GM12878 (cell line): ENCODE measurements around the gene CNTNAP2. TPM values are rescaled to one million over a fixed set of nuclear protein-coding genes. Genes with fewer than 3 reads are reported as not detected.

Experiments used
- ATAC-seq: fragments of 200-7000 bp; cut with Tn5 transposase; 3 replicates; pipeline ENCODE4 v1.9.1; 2020; ENCODE audit warnings: mild to moderate bottlenecking, moderate library complexity
- BruUV-seq: library from RNA; stranded (reverse); fragments of 400-500 nt; replicated peaks from 2 replicates; lab custom pipeline; 2021; lab: Mats Ljungman, UMichigan
- CTCF ChIA-PET: fragments of 300-600 bp; sonication (Branson Sonifier 250); formaldehyde crosslinking; extraction: SDS; loops from one replicate; lab custom pipeline; 2021; ENCODE audit warnings: inconsistent platforms; lab: Yijun Ruan, JAX
- POLR2A ChIA-PET: fragments of 350-600 bp; formaldehyde crosslinking; extraction: SDS; loops from one replicate; lab custom pipeline; 2021; ENCODE audit warnings: inconsistent platforms; lab: Charles Lee
- RAD21 ChIA-PET: fragments of 300-600 bp; sonication (Branson Sonifier 250); formaldehyde crosslinking; loops from one replicate; lab custom pipeline; 2023; ENCODE audit warnings: antibody characterized with exemption; ENCODE audit not compliant: unreplicated experiment; lab: Charles Lee
- SMC1A ChIA-PET: fragments of 300-600 bp; sonication (Branson Sonifier 250); formaldehyde crosslinking; loops from one replicate; lab custom pipeline; 2023; ENCODE audit not compliant: unreplicated experiment, uncharacterized antibody; lab: Charles Lee
- DNase-seq: peaks from one replicate; pipeline ENCODE4 v3.0.0-alpha.2; 2011; ENCODE audit warnings: low read depth, low spot score
- FAIRE-seq: peaks from 3 replicates; lab custom pipeline; 2011; peaks lifted over from hg19 to GRCh38; lab: Jason Lieb, UNC
- H2AFZ ChIP-seq: 2 replicates; pipeline ENCODE4 v1.6.0; 2011; ENCODE audit warnings: low read depth, low read length, control low read depth; ENCODE audit not compliant: control insufficient read depth
- H3K27ac ChIP-seq: 2 replicates; pipeline ENCODE4 v1.5.1; 2011; ENCODE audit warnings: control low read depth; ENCODE audit not compliant: control insufficient read depth, insufficient read depth
- H3K27me3 ChIP-seq, 2 experiments: replicated peaks in 1 of 2; 2 replicates each; pipeline versions ENCODE4 v1.6.0 to v1.6.1; 2011; ENCODE audit warnings: low read length in 1 of 2; ENCODE audit not compliant: control insufficient read depth in 2 of 2, insufficient read depth in 2 of 2
- H3K36me3 ChIP-seq, 2 experiments: 2 replicates each; pipeline ENCODE4 v1.5.1; 2011; ENCODE audit warnings: low read length in 1 of 2; ENCODE audit not compliant: control insufficient read depth in 2 of 2, insufficient read depth in 2 of 2
- H3K4me1 ChIP-seq: 2 replicates; pipeline ENCODE4 v1.6.1; 2011; ENCODE audit warnings: mild to moderate bottlenecking, low read length, moderate library complexity, mixed read lengths; ENCODE audit not compliant: control insufficient read depth, insufficient read depth
- H3K4me2 ChIP-seq: 2 replicates; pipeline ENCODE4 v1.6.0; 2011; ENCODE audit warnings: control low read depth; ENCODE audit not compliant: control insufficient read depth, insufficient read depth
- H3K4me3 ChIP-seq: fragments of 200-600 bp; sonication (generic); 2 replicates; pipeline ENCODE4 v1.5.1; 2016
- H3K79me2 ChIP-seq: 2 replicates; pipeline ENCODE4 v1.6.0; 2011; ENCODE audit warnings: low read length; ENCODE audit not compliant: control insufficient read depth, insufficient read depth
- H3K9ac ChIP-seq: 2 replicates; pipeline ENCODE4 v1.8.0; 2011; ENCODE audit warnings: low read length, control low read depth, mixed read lengths; ENCODE audit not compliant: control insufficient read depth, insufficient read depth
- H3K9me3 ChIP-seq: replicated peaks from 3 replicates; pipeline ENCODE4 v1.5.1; 2011; ENCODE audit warnings: mild to moderate bottlenecking, low read length; ENCODE audit not compliant: control insufficient read depth, insufficient read depth
- H4K20me1 ChIP-seq: 2 replicates; pipeline ENCODE4 v1.6.0; 2011; ENCODE audit not compliant: control insufficient read depth, insufficient read depth
- ESRRA ChIP-seq: IDR thresholded peaks from 2 replicates; pipeline ENCODE4 v1.6.1; 2012; ENCODE audit warnings: mild to moderate bottlenecking, low read length, improper control_type of control experiment
- FOXM1 ChIP-seq: IDR thresholded peaks from 2 replicates; pipeline ENCODE4 v1.6.1; 2012; ENCODE audit warnings: low read depth, mild to moderate bottlenecking, inconsistent platforms, low read length, moderate library complexity
- KLF5 ChIP-seq: fragments of 450-650 bp; IDR thresholded peaks from 2 replicates; pipeline ENCODE4 v1.6.1; 2014; ENCODE audit warnings: mild to moderate bottlenecking; ENCODE audit not compliant: partially characterized antibody
- MXI1 ChIP-seq: fragments of 150-350 bp; IDR thresholded peaks from 2 replicates; pipeline ENCODE4 v1.6.1; 2011; ENCODE audit warnings: low read depth, mild to moderate bottlenecking, inconsistent platforms, low read length, improper control_type of control experiment
- POLR2AphosphoS2 ChIP-seq: IDR thresholded peaks from 2 replicates; pipeline ENCODE4 v1.6.1; 2011; ENCODE audit warnings: low read depth, mild to moderate bottlenecking, low read length, improper control_type of control experiment, moderate library complexity
- STAT1 ChIP-seq: fragments of 450-650 bp; conservative IDR thresholded peaks from 2 replicates; pipeline ENCODE4 v1.6.1; 2014; ENCODE audit warnings: antibody characterized with exemption, mild to moderate bottlenecking
- TARDBP ChIP-seq: IDR thresholded peaks from 2 replicates; pipeline ENCODE4 v1.6.1; 2016; ENCODE audit warnings: borderline replicate concordance
- YBX1 ChIP-seq: fragments of 450-650 bp; IDR thresholded peaks from 2 replicates; pipeline ENCODE4 v1.6.1; 2016; ENCODE audit warnings: antibody characterized with exemption
- WGBS: methylation state at CpG from one replicate; pipeline ENCODE4 v1.1.6; 2016; ENCODE audit warnings: low lambda C conversion rate; ENCODE audit not compliant: insufficient replicate concordance, insufficient coverage; ENCODE audit errors: missing lambda C conversion rate; 5-methylcytosine and 5-hydroxymethylcytosine counted together
- in situ Hi-C: fragments of 300-500 bp; cut with MboI; formaldehyde crosslinking; loops from 9 replicates; pipeline ENCODE4 v1.14.3; 2018; ENCODE audit warnings: mixed read lengths
- intact Hi-C: fragments of 100-400 bp; cut with micrococcal nuclease; formaldehyde crosslinking; loops from one replicate; pipeline ENCODE4 v1.14.2; 2022; ENCODE audit not compliant: unreplicated experiment
- polyA plus RNA-seq, 11 experiments: library from polyadenylated mRNA; depleted of rRNA in 4 of 11; unstranded in 6 of 11; stranded (reverse) in 5 of 11; fragments of >200 nt; fragmentation: Nextera tagmentation in 4 of 11; fragmentation: Illumina TruSeq in 1 of 11; extraction: Ambion mirVana in 4 of 11; extraction: Trizol in 1 of 11; gene quantifications; 1 replicate in 1 of 11; 2 replicates in 10 of 11; pipeline versions ENCODE4 v1.2.1 to v1.2.3, GENCODE V29; 2011 to 2016; ENCODE audit warnings: inconsistent platforms in 2 of 11, missing spikeins in 2 of 11, low read depth in 1 of 11
- total RNA-seq, 4 experiments: library from RNA; depleted of rRNA in 3 of 4; stranded (reverse); fragments of >200 nt in 3 of 4; fragmentation: Illumina TruSeq in 1 of 4; extraction: Trizol in 1 of 4; gene quantifications; 2 replicates each; pipeline versions ENCODE4 v1.2.1 to v1.2.3, GENCODE V29; 2013 to 2021

The CNTNAP2 gene
- total and polyA plus RNA-seq, 10 of the 15 experiments (the other 5 are each of a cell fraction or from before 2014, with no cell fraction given): 0.03 to 0.08 (median 0.03) TPM; not detected in 7

GRCh38 chr7:148436571-148436970, 2320.0 kb downstream of the CNTNAP2 start:
- intact Hi-C loops (no loop called here), in situ Hi-C loops (no loop called here)
- WGBS: 24% methylated on average over 7 of the region's 7 CpGs
- H3K79me2 ChIP-seq: no peaks in the 10 kb centered on the region
- SMC1A ChIA-PET: no interaction called here
- POLR2A ChIA-PET: no interaction called here
- ATAC-seq (no peak), DNase-seq (no peak), FAIRE-seq (no peak)
- H3K36me3 ChIP-seq: no peaks in the 10 kb centered on the region
- H3K9me3 ChIP-seq: no peaks in the 10 kb centered on the region
- H3K4me1 ChIP-seq: no peaks in the 10 kb centered on the region
- no peak overlapping the region for H3K27ac ChIP-seq
- RAD21 ChIA-PET: no interaction called here
- H2AFZ ChIP-seq: no peak overlapping the region
- no peak overlapping the region for H3K9ac ChIP-seq
- TF ChIP-seq TARDBP: no peak
- TF ChIP-seq FOXM1: no peak
- TF ChIP-seq KLF5: no peak
- TF ChIP-seq MXI1: no peak
- no peak for TF ChIP-seq YBX1
- no peak for TF ChIP-seq ESRRA
- TF ChIP-seq STAT1: no peak
- TF ChIP-seq POLR2AphosphoS2: no peak
- H3K27me3 ChIP-seq: no peaks in the 10 kb centered on the region; a peak in 1 of 4 replicates
- H3K4me3 ChIP-seq: no peak overlapping the region
- BruUV-seq: no TSS peak
- H4K20me1 ChIP-seq: no peaks in the 10 kb centered on the region
- no peak overlapping the region for H3K4me2 ChIP-seq
- CTCF ChIA-PET: no interaction called here

- H3K27ac ChIP-seq: no peak overlapping the region
- no peaks in the 10 kb centered on the region for H3K36me3 ChIP-seq
- no peaks in the 10 kb centered on the region for H4K20me1 ChIP-seq
- H3K9me3 ChIP-seq: no peaks in the 10 kb centered on the region
- H3K4me3 ChIP-seq: no peak overlapping the region
- no peak for ATAC-seq
- no peaks in the 10 kb centered on the region for H3K4me1 ChIP-seq
- SMC1A ChIA-PET: no interaction called here
- POLR2A ChIA-PET: no interaction called here
- BruUV-seq: no TSS peak
- no peak for FAIRE-seq
- CTCF ChIA-PET: no interaction called here
- no peak overlapping the region for H2AFZ ChIP-seq
- 75% methylated on average over 4 of the region's 4 CpGs for WGBS
- no peak for TF ChIP-seq ESRRA
- DNase-seq: no peak
- RAD21 ChIA-PET: no interaction called here
- no peaks in the 10 kb centered on the region for H3K79me2 ChIP-seq
- no peak overlapping the region for H3K9ac ChIP-seq
- H3K27me3 ChIP-seq: no peaks in the 10 kb centered on the region; a peak in 1 of 4 replicates
- H3K4me2 ChIP-seq: no peak overlapping the region
- in situ Hi-C loops: no loop called here
- intact Hi-C loops: no loop called here
These were observed 2320.4 kb downstream of the CNTNAP2 start for GRCh38 chr7:148437043-148437442.
